HG02981 (cell line): ENCODE measurements around the gene ARRDC4.
"Not testable (repeated sequence)": the region's sequence is repeated elsewhere in the genome, so short reads cannot be mapped to it uniquely, and the experiment has no call there.

Experiments used
- ATAC-seq: cut with Tn5 transposase; IDR thresholded peaks from one replicate; pipeline ENCODE4 v1.9.1; 2021; ENCODE audit warnings: mild to moderate bottlenecking, moderate library complexity; ENCODE audit not compliant: unreplicated experiment

The ARRDC4 gene

DNA sequence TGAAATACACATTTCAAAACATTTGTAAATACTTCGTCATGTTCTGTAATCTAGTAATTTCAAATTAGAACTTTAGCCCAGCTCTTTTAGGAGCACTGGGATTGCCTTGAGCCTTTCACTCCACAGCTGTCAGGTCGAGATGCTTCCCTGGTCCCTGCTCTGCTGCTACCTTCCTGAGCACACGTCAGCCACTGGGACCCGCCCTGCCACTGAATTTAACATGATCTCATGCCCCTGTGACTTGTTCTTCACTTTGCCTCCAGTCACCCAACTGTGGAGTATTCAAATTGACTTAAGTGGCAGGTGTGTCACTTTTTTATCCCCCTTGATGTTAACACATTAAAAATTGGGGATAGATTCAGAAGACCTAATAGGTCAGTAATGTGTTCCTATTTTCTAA is 3.3 kb downstream of the ARRDC4 start:
- ATAC-seq: no peak

DNA sequence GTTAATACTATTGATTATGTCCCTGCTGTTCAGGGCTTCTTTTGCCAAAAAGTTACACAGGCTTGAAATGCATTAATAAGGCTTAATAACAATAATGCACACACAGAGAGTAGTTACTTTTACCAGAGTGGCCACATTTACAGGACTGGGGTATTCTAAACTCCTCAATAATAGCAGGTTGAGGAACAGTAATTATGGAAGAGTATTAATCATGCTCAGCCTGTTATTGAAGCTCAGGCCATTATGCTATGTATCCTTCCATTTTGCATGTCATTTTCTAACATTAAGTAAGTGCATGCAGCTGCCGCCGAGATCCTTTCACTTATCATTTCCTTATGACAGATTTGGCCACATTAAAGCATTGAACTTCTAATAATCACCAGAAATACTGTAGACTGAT is 5.7 kb downstream of the ARRDC4 start:
- no peak for ATAC-seq

DNA sequence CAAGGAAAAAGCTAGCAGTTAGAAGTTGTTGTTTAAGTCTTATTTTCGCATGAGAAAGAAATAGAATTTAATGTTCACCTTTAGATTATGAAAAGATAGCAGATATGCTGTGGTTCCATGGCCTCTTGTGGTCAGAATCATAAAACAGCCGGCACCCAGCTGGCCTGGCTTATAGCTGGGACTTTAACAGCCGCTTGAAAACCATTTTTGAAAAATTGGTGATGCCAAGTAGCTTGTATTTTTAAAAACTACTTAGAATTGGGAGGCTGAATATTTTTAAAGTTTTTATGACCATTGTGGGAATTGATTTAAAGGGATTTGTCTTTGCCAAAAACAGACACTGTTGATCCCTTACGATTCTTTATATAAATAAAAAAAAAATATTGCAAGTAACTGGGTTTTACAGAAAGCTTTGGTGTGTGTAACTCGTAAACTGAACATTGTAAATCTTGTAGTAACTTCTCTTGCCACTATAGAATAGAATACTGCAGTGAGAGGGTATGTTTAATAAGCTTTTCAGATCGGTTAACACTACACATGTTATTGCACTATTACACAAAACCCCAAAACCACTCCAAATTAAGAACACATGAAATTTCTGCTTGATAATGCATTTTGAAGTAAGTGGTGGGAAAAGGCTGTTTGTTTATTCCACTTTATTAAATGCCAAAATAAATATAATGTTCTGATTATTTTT is 6.6 kb downstream of the ARRDC4 start:
- ATAC-seq: no peak

DNA sequence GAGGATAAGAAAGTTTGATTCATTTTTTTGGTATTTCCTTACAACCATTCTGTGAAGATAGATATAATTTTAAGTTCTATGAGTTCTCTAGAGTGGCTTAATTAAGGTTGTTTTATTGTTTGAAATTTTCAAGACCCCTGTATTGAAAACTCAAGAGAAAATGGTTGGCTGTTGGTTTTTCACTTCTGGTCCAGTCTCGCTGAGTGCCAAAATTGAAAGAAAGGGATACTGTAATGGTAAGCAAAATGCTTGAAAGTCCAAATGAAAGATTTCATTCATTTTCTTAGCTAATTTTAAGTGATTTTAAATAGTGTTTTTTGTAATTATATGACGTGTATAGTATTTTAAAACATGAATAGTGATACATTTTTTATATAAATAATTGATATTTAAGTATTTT is 7.4 kb downstream of the ARRDC4 start:
- ATAC-seq: no peak

DNA sequence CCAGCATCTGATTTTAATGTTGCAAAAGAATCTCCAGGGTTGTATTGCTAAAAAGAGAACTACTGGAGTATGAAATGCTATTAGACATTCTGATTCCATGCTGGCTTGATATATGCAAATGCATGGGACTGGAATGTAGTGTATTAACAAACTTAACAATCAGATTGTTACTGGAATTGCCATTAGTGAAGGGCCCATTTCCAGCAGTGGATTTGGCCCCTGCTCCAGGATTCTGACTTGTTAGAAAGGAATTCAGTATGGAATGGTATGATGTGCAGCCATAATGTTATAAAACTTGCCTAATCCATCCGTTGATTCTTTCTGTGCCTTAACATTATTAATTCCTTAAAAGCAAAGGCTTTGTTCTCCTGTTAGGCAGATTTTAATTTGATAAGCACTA is 7.9 kb downstream of the ARRDC4 start:
- no peak for ATAC-seq

DNA sequence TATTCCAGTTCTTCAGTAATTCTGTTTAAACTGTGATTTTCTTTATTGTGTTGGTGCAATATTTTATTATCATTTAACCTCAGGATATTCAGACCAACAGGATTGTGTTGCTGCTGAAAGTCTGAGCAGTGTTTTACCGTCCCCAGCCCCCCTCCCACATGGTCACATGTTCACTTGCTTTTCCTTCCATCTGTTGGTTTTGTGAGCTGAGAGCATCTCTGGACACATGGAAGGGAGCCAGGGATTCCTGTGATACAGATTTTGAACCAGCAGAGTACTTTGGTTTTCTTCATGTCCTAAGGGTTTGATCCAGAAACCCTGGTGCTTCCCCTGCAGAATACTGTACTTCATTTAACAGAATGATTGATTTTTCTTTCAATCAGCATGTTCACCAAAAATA is 11.9 kb downstream of the ARRDC4 start:
- ATAC-seq: no peak

DNA sequence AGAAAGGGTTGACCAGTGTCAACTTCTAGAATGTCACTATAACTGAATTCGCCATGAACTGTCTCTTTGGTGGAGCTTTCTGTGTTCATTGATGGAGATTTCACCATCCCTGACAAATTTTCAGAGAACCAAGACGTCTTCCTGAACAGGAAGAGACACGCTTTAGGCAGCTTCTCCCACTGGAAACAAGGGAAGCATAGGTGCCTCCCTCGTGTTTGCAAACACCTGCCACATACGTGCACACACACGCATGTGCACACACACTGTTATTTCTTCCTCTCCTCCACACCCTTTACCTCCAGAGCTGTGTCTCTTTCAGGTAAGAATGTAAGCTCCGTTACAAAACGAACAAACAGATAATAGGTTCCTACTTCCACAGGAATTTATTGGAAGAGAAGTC is 15.6 kb downstream of the ARRDC4 start:
- ATAC-seq: no peak

DNA sequence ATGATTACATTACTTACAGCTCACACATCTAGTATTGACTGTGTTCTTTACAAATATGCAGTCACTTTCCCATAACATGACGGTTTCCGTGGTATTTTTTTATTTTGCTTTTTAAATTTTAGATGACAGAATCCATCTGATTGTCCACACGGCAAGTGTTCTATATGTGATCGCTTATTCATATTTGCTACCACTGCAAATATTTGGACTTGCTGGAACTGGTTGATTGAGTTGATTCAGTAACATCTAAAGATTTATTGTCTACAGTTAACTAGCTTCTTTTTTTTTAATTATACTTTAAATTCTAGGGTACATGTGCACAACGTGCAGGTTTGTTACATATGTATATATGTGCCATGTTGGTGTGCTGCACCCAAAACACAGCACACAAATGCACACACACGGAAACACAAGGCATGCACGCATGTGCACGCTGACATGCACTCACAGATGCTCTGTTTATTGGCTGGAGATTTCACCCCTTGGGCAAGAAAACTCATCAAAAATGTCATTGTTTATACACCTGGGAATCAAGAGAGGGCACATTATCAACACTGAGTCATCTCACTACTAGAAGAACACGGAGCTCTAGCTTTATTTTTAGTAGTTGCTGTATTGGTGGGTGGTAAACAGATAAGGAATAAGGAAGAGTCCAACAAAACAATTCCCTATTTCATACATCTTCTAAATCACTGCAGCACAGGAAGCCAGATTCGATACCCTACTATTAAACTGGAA is 16.4 kb downstream of the ARRDC4 start:
- no peak for ATAC-seq

DNA sequence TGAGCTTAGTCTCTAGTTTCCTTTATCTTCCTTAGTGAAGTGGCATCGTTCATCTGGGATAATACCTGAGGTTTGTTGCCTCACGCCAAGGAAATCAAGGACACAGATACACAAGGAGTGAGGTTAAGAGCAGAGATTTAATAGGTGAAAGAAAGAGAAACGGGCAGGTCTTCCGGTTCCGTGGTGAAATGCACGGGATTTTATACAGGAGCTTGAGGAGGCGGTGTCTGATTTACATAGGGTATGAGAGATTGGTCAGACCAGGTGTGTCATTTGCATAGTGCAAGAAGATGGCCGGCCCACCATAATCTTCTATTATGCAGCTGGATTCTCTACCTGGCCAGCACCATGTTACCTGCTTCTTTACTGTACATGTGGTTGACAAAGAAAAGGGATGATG is 17.2 kb downstream of the ARRDC4 start:
- ATAC-seq: no peak

DNA sequence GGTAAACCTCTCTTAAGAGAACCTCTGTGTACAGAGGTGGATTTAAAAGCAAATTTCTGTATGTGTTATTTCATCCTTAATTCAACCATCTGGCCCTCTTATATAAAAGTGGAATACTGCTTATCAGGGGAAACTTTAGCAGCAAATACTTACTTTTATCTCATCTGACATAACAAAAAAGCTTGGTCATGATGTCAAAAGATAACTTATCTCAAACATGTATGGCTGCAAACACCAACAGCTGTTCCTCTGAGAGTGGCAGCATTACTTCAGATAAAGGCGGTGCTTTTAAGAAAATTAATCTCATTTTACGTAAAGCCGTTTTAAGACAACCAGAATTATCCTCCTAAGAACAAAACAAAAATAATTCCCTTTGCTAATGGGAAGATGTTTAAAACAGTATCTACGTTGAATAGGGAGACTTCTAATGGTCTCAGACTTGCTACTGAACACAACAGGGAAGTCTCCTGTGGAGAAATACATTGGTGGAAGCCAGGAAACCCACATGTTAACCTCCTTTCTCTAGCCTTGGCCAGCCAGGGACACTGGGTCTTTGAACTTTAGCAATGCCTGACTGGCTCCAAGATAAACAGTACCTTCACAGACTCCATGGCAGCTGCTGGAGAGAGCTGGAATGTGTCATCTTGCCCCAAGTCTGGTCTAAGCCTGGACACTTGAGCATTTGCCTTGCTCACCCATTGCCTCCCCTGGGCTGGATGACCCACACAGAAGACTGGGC is 18.1 kb downstream of the ARRDC4 start:
- ATAC-seq: no peak

DNA sequence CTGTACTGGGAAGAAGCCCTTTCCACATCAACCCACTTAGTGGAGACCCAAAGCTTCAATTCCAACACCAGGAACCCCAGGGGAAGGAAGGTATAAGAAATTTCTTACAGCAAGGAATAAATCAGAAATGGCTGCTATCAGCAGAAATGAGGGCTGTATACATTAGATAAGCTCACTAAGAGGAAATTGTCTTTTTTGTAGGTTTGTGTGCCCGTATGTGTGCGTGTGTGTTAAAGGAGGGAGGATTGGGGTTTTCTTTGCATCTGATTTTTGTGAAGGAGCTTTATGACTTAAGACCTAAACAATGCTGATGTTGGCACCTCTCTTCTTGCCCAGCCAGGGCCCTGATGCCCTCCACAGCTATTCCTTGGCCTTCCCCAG is 18.6 kb downstream of the ARRDC4 start:
- no peak for ATAC-seq

DNA sequence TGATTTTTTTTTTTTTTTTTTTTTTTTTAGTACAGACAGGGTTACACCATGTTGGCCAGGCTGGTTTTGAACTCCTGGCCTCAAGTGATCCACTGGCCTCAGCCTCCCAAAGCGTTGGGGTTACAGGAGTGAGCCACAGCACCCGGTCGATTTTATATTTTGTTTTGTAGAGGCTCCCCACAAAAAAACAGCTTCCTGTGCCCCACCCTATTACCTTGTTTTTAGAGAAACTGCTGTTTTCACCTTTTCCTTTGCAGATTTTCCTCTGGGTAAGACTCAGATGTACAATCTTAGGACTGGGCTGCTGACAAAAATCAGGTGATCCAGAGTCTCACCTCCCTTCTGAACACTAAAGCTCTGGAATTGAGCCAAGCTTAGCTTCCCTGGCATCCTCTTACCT is 20.6 kb downstream of the ARRDC4 start:
- no peak for ATAC-seq

DNA sequence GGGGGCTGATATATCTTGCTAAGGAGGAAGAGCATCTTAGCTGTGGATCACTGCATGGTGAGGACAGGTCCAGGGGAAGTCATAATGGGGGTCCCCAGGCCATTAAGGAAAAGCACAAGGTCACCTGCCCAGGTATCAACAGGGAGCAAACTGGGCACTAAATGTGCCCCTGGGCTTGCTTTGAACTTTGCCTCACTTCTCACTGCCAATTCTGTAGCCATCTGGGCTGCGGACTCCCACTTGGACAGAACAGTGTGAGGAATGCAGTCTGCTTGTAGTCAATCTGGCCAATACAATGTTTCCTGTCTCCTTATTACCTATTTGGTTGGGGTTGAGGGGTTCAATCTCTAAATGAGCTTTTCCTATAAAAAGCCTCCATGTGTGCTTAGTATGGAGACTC is 21.3 kb downstream of the ARRDC4 start:
- no peak for ATAC-seq

DNA sequence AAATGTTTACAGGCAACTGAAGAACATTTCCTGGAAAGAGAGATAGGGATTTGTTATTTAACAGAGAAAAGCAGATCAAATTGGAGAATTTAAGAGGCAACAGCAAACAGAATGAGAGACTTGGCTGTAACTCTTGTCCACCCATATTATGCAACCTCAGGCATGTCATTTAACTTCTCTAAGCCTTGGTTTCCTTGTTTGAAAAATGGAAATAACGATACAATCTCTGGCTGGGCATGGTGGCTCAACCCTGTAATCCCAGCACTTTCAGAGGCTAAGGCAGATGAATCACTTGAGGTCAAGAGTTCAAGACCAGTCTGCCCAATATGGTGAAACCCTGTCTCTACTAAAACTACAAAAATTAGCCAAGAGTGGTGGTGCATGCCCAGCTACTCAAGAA is 23.7 kb downstream of the ARRDC4 start:
- ATAC-seq: no peak

DNA sequence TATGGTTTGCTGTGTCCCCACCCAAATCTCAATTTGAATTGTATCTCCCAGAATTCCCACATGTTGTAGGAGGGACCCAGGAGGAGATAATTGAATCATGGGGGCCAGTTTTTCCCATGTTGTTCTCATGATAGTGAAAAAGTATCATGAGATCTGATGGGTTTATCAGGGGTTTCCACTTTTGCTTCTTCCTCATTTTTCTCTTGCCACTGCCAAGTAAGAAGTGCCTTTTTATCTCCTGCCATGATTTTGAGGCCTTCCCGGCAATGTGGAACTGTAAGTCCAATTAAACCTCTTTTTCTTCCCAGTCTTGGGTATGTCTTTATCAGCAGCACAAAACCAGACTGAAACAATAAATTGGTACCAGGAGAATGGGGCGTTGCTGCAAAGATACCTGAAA is 25.5 kb downstream of the ARRDC4 start:
- not testable (repeated sequence) for ATAC-seq

DNA sequence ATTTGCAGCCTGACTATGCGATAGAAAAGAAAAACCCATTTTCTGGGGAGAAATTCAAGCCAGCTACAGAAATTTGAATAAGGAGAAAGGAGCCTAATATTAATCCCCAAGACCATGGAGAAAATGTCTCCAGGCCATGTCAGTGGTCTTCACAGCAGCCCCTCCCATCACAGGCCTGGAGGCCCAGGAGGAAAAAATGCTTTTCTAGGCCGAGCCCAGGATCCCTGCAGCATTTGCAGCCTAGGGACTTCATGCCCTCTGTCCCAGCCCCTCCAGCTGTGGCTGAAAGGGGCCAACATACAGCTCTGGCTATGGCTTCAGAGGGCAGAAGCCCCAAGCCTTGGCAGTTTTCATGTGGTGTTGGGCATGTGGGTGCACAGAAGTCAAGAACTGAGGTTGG is 26.3 kb downstream of the ARRDC4 start:
- no peak for ATAC-seq

DNA sequence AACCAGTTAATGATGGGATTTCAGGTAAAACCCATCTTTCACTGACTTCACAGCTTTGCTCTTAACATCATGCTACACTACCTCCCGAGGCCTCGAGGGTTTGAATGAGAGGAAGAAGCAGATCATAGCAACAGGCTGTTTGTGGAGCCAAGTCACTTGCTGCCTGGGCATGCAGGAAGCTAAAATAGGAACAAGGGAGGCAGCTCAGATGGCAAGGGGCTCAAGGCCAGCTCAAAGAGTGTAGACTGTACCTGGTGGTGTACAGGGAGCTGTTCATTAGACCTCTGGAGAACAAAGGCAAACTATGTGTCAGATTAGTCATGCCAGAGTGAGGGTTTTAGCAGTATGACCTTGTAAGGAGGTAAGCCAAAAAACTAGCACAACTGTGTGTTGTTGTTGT is 28.8 kb downstream of the ARRDC4 start:
- no peak for ATAC-seq

DNA sequence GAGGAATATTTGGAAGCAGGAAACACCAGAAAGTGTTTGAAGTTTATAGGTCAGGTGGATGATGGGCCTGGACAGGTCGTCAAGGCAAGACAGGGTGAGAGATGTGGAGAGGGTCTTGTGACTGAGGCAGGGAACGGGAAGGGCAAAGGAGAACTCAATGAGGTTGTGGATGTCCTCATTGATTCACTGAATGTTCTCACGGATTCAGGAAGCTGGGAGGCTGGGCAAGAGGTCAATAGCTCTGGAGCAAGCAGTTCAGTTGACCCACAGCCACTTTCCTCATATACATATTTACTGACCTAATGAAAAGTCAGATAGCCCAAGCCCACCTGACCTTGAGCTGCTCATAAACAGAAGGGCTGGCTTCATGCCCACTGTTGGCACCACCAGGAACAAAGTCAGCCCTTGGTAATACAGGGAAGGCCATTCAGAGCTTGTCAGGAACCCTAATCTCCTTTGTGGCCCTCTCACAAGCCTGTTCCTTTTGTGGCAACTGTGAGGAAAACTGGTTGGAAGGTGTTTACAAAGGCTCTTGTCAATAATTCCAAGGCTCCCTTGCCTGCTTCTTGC is 31.6 kb downstream of the ARRDC4 start:
- no peak for ATAC-seq

DNA sequence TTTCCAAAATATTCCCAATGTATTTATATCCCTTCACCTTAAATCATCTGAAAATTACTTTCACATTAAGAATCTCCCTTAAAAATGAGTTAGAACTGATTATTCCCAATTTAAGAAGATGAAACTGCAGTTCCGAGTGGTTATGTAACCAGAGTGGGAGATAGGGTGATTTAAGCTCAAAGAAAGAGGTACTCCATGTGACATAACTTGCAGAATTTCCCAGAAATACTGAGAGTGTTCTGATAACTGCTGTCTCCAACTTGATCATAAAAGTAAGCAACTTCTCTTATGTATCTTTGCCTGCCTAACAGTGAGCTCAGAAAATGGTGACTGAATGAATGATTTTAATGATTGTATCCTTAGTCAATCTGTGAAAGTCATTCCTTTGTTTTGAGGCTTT is 32.3 kb downstream of the ARRDC4 start:
- no peak for ATAC-seq

DNA sequence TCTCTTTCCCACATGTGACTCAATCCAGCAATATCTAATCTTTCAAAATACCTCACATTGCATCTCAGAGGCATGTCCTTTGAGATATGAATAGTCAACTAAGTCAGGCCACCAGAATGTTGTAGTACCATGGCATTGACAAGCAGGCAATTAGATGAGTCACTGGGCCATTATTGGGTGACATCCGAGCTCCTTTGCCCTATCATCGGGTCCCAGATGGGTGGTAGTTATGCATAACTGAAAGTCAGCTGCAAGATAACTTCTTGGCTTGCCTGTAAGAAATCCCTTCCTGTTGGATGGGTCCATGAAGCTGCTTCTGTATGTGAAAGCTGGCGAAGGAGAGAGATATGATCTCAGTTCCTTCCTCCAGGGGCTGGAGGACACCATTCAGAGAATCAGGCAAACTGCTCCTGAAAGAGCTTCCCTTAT is 32.8 kb downstream of the ARRDC4 start:
- ATAC-seq: no peak

DNA sequence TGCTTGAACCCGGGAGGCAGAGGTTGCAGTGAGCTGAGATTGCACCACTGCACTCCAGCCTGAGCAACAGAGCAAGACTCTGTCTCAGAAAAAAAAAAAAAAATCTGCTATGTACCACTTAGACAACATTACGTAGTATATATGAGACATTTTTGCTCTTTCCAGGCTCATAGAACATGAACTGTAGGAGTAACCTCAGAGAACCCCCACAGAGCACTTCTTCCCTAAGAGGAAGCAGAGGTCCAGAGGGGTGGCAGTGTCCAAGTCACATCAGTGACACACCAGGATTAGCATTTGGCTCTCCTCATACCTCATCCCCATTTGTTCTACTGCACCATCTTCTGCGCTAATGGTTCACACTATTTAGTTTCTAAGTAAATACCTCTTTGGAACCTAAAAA is 33.7 kb downstream of the ARRDC4 start:
- ATAC-seq: no peak

DNA sequence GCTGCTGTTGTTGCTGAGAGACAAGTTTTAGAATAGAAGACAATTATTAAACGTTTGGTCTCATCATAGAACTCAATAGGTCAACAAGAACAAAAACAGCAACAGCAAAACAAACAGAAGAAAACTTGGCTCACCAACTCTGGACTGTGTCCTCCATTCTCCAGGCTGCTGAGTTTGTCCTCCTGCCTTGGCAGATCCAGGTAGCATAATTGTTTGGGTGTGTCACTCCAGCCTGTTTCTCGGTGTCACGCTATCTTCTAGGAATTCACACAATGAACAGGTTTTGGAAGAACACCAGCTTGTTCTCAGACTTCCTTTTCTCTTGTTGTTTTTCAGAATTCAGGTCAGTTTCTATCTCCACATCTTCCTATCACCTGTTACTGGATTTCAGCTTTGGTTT is 34.7 kb downstream of the ARRDC4 start:
- no peak for ATAC-seq
